Activated CD8-positive, alpha-beta memory T cell treated with anti-CD3 and anti-CD28 coated beads for 1 hour (primary cell): ENCODE results near the gene ZBP1.

Source experiments
- DNase-seq, 2 donors: peaks; one replicate each; pipeline ENCODE4 v3.0.0-alpha.2; 2020; ENCODE audit warnings: low read depth in 1 of 2; ENCODE audit errors: extremely low read depth in 1 of 2

ZBP1 gene

GRCh38 chr20:57620274-57620990 is at the start of gene ZBP1:
ZBP1 (minus strand) TSS chr20:57620426; CDS start chr20:57620295, 131 bp downstream.
- no peak for DNase-seq

- DNase-seq, result no peak
Observed at GRCh38 chr20:57669632-57670031, 49.4 kb upstream of the ZBP1 start.

GRCh38 chr20:57667924-57668782 is 47.9 kb upstream of the ZBP1 start:
- DNase-seq, result no peak

- DNase-seq, result no peak
Observed at GRCh38 chr20:57667388-57667787, 47.2 kb upstream of the ZBP1 start.

GRCh38 chr20:57666834-57667157 is 46.6 kb upstream of the ZBP1 start:
- no peak for DNase-seq

- no peak for DNase-seq
Observed at GRCh38 chr20:57666106-57666833, 46.0 kb upstream of the ZBP1 start.

GRCh38 chr20:57665589-57665971 is 45.4 kb upstream of the ZBP1 start:
- no peak for DNase-seq

- DNase-seq, result no peak
Observed at GRCh38 chr20:57664924-57665588, 44.8 kb upstream of the ZBP1 start.

GRCh38 chr20:57664476-57664875 is 44.2 kb upstream of the ZBP1 start:
- no peak for DNase-seq

GRCh38 chr20:57663681-57664451 is 43.6 kb upstream of the ZBP1 start:
- no peak for DNase-seq

- DNase-seq, result no peak
Observed at GRCh38 chr20:57663241-57663640, 43.0 kb upstream of the ZBP1 start.

- no peak for DNase-seq
Observed at GRCh38 chr20:57662456-57663240, 42.4 kb upstream of the ZBP1 start.

GRCh38 chr20:57661746-57662455 is 41.7 kb upstream of the ZBP1 start:
- no peak for DNase-seq

- DNase-seq, result no peak
Observed at GRCh38 chr20:57660922-57661745, 40.9 kb upstream of the ZBP1 start.

GRCh38 chr20:57660181-57660921 is 40.1 kb upstream of the ZBP1 start:
- DNase-seq, result no peak

GRCh38 chr20:57659517-57660180 is 39.4 kb upstream of the ZBP1 start:
- no peak for DNase-seq
